CD8-positive, alpha-beta memory T cell (primary cell): ENCODE data around the gene ARSA. TPM values are rescaled to one million over a fixed set of nuclear protein-coding genes. Genes with fewer than 3 reads are reported as not detected.
"Not testable (repeated sequence)": the region's sequence is repeated elsewhere in the genome, so short reads cannot be mapped to it uniquely, and the experiment has no call there.

Experiments used
- CTCF ChIA-PET: fragments of 350-600 bp; sonication (Branson Sonifier 250); formaldehyde crosslinking; loops from one replicate; lab custom pipeline; 2021; ENCODE audit warnings: antibody characterized with exemption; lab: Charles Lee
- POLR2A ChIA-PET: fragments of 350-600 bp; sonication (Branson Sonifier 250); formaldehyde crosslinking; loops from one replicate; lab custom pipeline; 2021; ENCODE audit warnings: antibody characterized with exemption; lab: Charles Lee
- DNase-seq, 5 donors: peaks; one replicate each; pipeline versions ENCODE4 v3.0.0 to v3.0.0-alpha.2; 2020 to 2022; ENCODE audit warnings: mixed read lengths in 1 of 5
- H3K27ac ChIP-seq: one replicate; pipeline ENCODE4 v1.7.0; 2013; ENCODE audit warnings: low read depth, mild to moderate bottlenecking, low read length, moderate library complexity
- H3K27me3 ChIP-seq: 2 replicates; pipeline ENCODE4 v1.7.0; 2013; ENCODE audit warnings: low read length, mild to moderate bottlenecking; ENCODE audit not compliant: insufficient read depth, poor library complexity, severe bottlenecking
- H3K36me3 ChIP-seq: 2 replicates; pipeline ENCODE4 v1.7.0; 2013; ENCODE audit warnings: mild to moderate bottlenecking, low read length, moderate library complexity; ENCODE audit not compliant: insufficient read depth
- H3K4me1 ChIP-seq: 2 replicates; pipeline ENCODE4 v1.7.0; 2013; ENCODE audit warnings: mild to moderate bottlenecking, low read length, moderate library complexity; ENCODE audit not compliant: insufficient read depth
- H3K4me3 ChIP-seq: 2 replicates; pipeline ENCODE4 v1.7.0; 2013; ENCODE audit warnings: mild to moderate bottlenecking, low read length
- H3K9me3 ChIP-seq: 2 replicates; pipeline ENCODE4 v1.7.0; 2013; ENCODE audit warnings: mild to moderate bottlenecking, low read length
- H3K27ac Mint-ChIP-seq, 8 donors: one replicate each; pipeline ENCODE4 v1.8.0; 2020 to 2021; ENCODE audit warnings: mixed read lengths in 8 of 8, mild to moderate bottlenecking in 6 of 8, inconsistent platforms in 3 of 8, moderate library complexity in 3 of 8
- H3K27me3 Mint-ChIP-seq, 2 donors: one replicate each; pipeline ENCODE4 v1.8.0; 2020 to 2021; ENCODE audit warnings: mixed read lengths in 2 of 2, mild to moderate bottlenecking in 1 of 2, moderate library complexity in 1 of 2
- H3K36me3 Mint-ChIP-seq, 3 donors: one replicate each; pipeline ENCODE4 v1.8.0; 2020 to 2021; ENCODE audit warnings: mixed read lengths in 3 of 3, inconsistent platforms in 1 of 3, mild to moderate bottlenecking in 1 of 3
- H3K4me1 Mint-ChIP-seq, 3 donors: one replicate each; pipeline ENCODE4 v1.8.0; 2020 to 2021; ENCODE audit warnings: mixed read lengths in 3 of 3, inconsistent platforms in 1 of 3, mild to moderate bottlenecking in 1 of 3
- H3K4me3 Mint-ChIP-seq, 7 donors: one replicate each; pipeline ENCODE4 v1.8.0; 2020 to 2021; ENCODE audit warnings: mixed read lengths in 7 of 7, mild to moderate bottlenecking in 6 of 7, moderate library complexity in 4 of 7, inconsistent platforms in 2 of 7
- H3K9me3 Mint-ChIP-seq, 5 donors: one replicate each; pipeline ENCODE4 v1.8.0; 2020 to 2022; ENCODE audit warnings: mixed read lengths in 5 of 5, mild to moderate bottlenecking in 3 of 5, moderate library complexity in 2 of 5, inconsistent platforms in 1 of 5
- polyA plus RNA-seq: library from polyadenylated mRNA; unstranded; fragments of 300-500 nt; fragmentation: Illumina TruSeq; gene quantifications from one replicate; pipeline ENCODE4 v1.2.3, GENCODE V29; 2021
- total RNA-seq, 2 experiments: library from RNA; stranded (reverse); gene quantifications; one replicate each; pipeline ENCODE4 v1.2.3, GENCODE V29; 2021

Gene ARSA
- total and polyA plus RNA-seq, 3 experiments from 2014 or later: 10.6 to 25.3 (median 23.6) TPM

DNA sequence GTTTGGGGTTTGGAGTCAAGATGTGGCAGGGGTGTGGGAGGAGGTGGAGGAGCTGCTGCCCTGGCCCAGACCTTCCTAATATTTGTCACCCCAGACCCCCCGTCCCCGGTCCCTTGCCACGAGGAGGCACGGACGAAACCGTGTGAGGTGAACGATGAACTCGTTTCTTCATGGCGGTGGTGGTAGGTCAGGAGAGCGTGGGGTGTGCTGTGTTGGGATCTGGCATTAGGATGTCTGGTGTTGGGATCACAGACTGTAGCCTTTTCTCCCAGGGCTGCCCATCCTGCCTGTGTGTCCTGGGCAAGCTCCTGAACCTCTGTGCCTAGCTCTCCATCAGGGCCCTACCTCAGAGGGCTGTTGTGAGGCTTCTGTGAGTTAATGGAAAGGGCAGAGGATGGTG lies 19.0 kb downstream of the ARSA start:
- peaks cover 24 to 39% of the 10 kb centered on the region in 2 donors for H3K27me3 Mint-ChIP-seq
- no peaks in the 10 kb centered on the region for H3K4me1 ChIP-seq
- H3K4me3 Mint-ChIP-seq: no peak overlapping the region

DNA sequence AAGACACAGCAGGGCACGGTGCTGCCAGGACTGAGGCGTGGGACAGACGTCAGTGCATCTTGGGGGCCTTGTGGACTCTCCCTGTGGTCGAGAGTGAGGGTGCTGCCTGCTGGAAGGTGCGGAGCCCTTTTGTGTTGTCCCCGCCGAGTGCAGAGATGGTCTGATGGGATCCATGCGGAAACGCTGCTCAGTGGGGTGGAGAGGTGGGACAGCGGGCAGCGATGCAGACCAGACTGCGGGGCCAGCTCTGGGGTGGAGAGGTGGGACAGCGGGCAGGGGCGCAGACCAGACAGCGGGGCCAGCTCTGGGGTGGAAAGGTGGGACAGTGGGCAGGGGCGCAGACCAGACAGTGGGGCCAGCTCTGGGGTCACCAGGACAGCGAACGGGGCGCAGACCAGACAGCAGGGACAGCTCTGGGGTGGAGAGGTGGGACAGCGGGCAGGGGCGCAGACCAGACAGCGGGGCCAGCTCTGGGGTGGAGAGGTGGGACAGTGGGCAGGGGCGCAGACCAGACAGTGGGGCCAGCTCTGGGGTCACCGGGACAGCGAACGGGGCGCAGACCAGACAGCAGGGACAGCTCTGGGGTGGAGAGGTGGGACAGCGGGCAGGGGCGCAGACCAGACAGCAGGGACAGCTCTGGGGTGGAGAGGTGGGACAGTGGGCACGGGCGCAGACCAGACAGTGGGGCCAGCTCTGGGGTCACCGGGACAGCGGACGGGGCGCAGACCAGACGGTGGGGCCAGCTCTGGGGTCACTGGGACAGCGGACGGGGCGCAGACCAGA lies 19.7 kb downstream of the ARSA start:
- H3K27ac Mint-ChIP-seq, H3K4me3 ChIP-seq, H3K4me1 Mint-ChIP-seq, DNase-seq, H3K9me3 Mint-ChIP-seq, POLR2A ChIA-PET, H3K27me3 ChIP-seq, H3K36me3 Mint-ChIP-seq, H3K36me3 ChIP-seq, H3K4me1 ChIP-seq, H3K4me3 Mint-ChIP-seq, H3K9me3 ChIP-seq, H3K27ac ChIP-seq: not testable (repeated sequence)
- peaks cover 24 to 42% of the 10 kb centered on the region in 2 donors for H3K27me3 Mint-ChIP-seq
- CTCF ChIA-PET: interaction anchor here (1.4 kb wide), 1 partner anchor 53 kb away, joined by 3 read pairs; no protein-coding TSS in a partner anchor

More for the DNA sequence above, 19.0 kb downstream of the ARSA start:
- Histone ChIP-seq H3K27me3 (no peaks in the 10 kb centered on the region), H3K4me3 (no peak overlapping the region), H3K9me3 (no peaks in the 10 kb centered on the region), H3K36me3 (no peaks in the 10 kb centered on the region), H3K27ac (no peak overlapping the region)
- no peak overlapping the region for H3K27ac Mint-ChIP-seq
- H3K4me1 Mint-ChIP-seq: peaks cover 2 to 6% (median 4%) of the 10 kb centered on the region in 3 donors
- DNase-seq: no peak
- CTCF ChIA-PET: interaction anchor here (1.4 kb wide), 1 partner anchor 54 kb away, joined by 3 read pairs; no protein-coding TSS in a partner anchor
- no peaks in the 10 kb centered on the region for H3K9me3 Mint-ChIP-seq
- POLR2A ChIA-PET: no interaction called here
- no peaks in the 10 kb centered on the region for H3K36me3 Mint-ChIP-seq

DNA sequence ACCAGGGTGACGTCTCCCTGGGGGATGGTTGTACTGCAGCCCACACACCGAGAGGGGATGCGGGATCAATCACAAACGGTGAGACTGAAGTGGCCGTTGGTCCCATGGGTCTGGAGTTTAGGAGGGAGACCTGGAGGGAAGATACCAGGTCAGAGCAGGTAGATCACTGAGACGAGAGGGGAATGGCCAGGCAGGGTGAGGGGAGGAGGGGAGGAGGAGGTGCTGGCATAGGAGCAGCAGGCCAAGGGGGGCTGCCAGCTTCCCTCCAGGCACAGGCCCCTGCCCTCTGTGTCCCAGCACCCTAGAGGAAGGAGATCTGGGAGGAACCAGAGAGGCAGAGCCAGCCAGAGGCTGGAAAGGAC lies 20.3 kb downstream of the ARSA start:
- POLR2A ChIA-PET: interaction anchor here (0.8 kb wide), 1 partner anchor 12 kb away, joined by 5 read pairs; no protein-coding TSS in a partner anchor
- no peaks in the 10 kb centered on the region for H3K4me1 ChIP-seq
- CTCF ChIA-PET: no interaction called here
- peaks cover 6% of the 10 kb centered on the region for H3K27me3 ChIP-seq
- no peak overlapping the region for H3K4me3 ChIP-seq
- no peak overlapping the region for H3K4me3 Mint-ChIP-seq
- H3K4me1 Mint-ChIP-seq: peaks cover 5 to 7% (median 6%) of the 10 kb centered on the region in 3 donors
- H3K9me3 ChIP-seq: no peaks in the 10 kb centered on the region
- no peaks in the 10 kb centered on the region for H3K36me3 ChIP-seq
- H3K27ac Mint-ChIP-seq: no peak overlapping the region
- no peak overlapping the region for H3K27ac ChIP-seq
- no peak for DNase-seq
- H3K9me3 Mint-ChIP-seq: no peaks in the 10 kb centered on the region
- peaks cover 29 to 48% of the 10 kb centered on the region in 2 donors for H3K27me3 Mint-ChIP-seq
- H3K36me3 Mint-ChIP-seq: no peaks in the 10 kb centered on the region

DNA sequence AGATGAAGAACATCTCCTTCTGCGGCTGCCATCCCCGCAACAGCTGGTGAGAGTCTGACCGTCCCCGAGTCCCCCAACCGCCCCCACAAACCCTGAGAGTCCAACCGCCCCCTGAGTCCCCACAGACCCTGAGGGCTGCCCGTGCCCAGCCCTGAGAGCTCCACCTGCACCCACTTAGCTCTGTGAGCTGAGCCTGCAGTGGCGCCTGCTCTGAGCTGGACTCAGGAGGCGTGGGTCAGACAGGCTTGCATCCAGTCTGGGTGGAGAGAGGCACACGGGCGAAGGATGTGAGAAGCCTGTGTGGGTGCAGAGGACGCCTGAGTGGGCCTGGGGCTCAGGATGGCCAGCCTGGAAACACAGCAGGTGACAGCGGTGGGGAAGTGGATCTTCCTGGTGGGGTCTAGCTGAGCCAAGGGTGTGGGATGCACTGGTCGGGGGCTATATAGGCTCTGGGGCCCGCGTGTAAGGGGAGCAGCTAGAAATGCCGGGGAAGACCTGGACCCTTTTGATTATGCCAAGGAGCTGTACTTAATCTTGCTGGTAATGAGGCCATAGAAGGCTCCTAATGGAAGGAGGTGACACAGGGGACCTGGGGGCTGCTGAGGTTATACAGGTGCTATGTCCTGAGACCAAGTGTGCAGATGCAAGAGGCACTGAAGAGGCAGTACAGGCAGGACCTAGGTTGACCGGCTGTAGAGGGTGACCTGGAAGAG lies 20.9 kb downstream of the ARSA start:
- H3K36me3 Mint-ChIP-seq: peaks cover 0 to 3% (median 0%) of the 10 kb centered on the region in 3 donors
- Histone ChIP-seq H3K27me3 (peaks cover 11% of the 10 kb centered on the region), H3K4me3 (no peak overlapping the region), H3K36me3 (no peaks in the 10 kb centered on the region), H3K4me1 (no peaks in the 10 kb centered on the region), H3K9me3 (no peaks in the 10 kb centered on the region), H3K27ac (no peak overlapping the region)
- H3K27me3 Mint-ChIP-seq: peaks cover 34 to 49% of the 10 kb centered on the region in 2 donors
- no peak for DNase-seq
- H3K4me3 Mint-ChIP-seq: no peak overlapping the region
- ChIA-PET POLR2A (interaction anchor here (0.8 kb wide), 1 partner anchor 13 kb away, joined by 5 read pairs; no protein-coding TSS in a partner anchor), CTCF (no interaction called here)
- H3K9me3 Mint-ChIP-seq: peaks cover 0 to 3% (median 0%) of the 10 kb centered on the region in 5 donors
- H3K27ac Mint-ChIP-seq: no peak overlapping the region
- peaks cover 2 to 7% (median 7%) of the 10 kb centered on the region in 3 donors for H3K4me1 Mint-ChIP-seq

DNA sequence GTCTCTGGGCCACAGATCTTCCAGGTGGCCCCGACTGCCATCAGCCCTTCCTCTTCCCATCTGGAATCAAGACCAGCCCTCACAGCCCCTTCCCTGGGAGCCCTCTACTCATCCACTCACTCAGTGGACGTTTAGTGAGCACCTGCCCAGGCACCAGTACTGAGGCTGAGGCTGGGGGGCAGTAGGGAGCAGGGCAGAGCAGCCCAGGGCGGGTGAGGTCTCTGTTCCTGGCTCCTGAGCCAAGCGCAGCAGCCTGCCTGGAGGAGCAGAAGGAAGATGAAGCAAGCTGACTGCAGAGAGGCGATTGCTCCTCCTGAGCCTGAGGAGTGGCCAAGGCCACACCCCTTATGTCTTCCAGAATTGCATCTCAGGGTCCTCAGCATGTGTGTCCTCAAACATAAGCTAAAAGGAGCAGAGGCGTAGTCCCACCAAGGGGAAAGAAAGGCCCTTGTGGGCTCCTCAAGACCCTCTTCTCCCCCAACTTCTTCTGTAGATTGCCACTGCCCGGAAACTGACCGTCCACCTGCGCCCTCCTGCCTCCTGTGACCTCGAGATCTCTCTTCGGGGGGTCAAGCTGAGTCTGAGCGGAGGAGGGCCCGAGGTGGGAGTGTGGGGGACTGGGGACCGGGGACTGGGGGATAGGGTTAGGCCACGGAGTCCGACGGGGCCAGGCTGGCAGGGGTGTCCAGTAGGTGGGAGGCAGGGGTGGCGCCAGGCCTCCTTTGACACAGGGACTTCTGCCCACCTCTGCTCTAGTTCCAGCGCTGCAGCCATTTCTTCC lies 21.6 kb downstream of the ARSA start:
- Mint-ChIP-seq H3K27me3 (peaks cover 41 to 56% of the 10 kb centered on the region in 2 donors), H3K9me3 (peaks cover 0 to 4% (median 2%) of the 10 kb centered on the region in 5 donors), H3K4me3 (no peak overlapping the region), H3K4me1 (peaks cover 5 to 14% (median 11%) of the 10 kb centered on the region in 3 donors), H3K36me3 (peaks cover 0 to 8% (median 0%) of the 10 kb centered on the region in 3 donors), H3K27ac (no peak overlapping the region)
- Histone ChIP-seq H3K4me1 (no peaks in the 10 kb centered on the region), H3K36me3 (no peaks in the 10 kb centered on the region), H3K9me3 (no peaks in the 10 kb centered on the region), H3K4me3 (no peak overlapping the region), H3K27ac (no peak overlapping the region), H3K27me3 (peaks cover 17% of the 10 kb centered on the region)
- DNase-seq: no peak
- ChIA-PET POLR2A (no interaction called here), CTCF (no interaction called here)

DNA sequence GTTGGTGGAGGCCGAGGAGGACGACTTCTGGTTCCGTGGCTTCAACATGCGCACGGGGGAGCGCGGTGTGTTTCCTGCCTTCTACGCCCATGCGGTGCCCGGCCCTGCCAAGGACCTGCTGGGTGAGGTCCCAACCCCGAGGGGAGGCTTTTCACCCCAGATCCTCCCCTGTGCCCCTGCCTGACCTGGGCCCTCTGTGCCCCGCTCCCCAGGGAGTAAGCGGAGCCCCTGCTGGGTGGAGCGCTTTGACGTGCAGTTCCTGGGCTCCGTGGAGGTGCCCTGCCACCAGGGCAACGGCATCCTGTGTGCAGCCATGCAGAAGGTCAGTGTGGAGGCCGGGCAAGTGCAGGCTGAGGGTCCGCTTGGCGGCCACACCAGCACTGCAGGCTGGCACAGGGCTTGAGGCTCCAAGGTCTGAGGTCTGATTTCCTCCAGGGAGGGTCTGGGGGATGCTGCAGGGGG lies 22.3 kb downstream of the ARSA start:
- H3K4me3 Mint-ChIP-seq: no peak overlapping the region
- no peaks in the 10 kb centered on the region for H3K36me3 ChIP-seq
- DNase-seq: no peak
- H3K9me3 Mint-ChIP-seq: peaks cover 0 to 4% (median 2%) of the 10 kb centered on the region in 5 donors
- no peaks in the 10 kb centered on the region for H3K9me3 ChIP-seq
- H3K27me3 Mint-ChIP-seq: peaks cover 41 to 53% of the 10 kb centered on the region in 2 donors
- no peak overlapping the region for H3K27ac Mint-ChIP-seq
- CTCF ChIA-PET: interaction anchor here (0.7 kb wide), 1 partner anchor 165 kb away, joined by 3 read pairs; no protein-coding TSS in a partner anchor
- H3K4me3 ChIP-seq: no peak overlapping the region
- H3K4me1 ChIP-seq: no peaks in the 10 kb centered on the region
- POLR2A ChIA-PET: no interaction called here
- H3K4me1 Mint-ChIP-seq: peaks cover 5 to 15% (median 11%) of the 10 kb centered on the region in 3 donors
- H3K36me3 Mint-ChIP-seq: peaks cover 0 to 8% (median 0%) of the 10 kb centered on the region in 3 donors
- H3K27ac ChIP-seq: no peak overlapping the region
- H3K27me3 ChIP-seq: peaks cover 17% of the 10 kb centered on the region

DNA sequence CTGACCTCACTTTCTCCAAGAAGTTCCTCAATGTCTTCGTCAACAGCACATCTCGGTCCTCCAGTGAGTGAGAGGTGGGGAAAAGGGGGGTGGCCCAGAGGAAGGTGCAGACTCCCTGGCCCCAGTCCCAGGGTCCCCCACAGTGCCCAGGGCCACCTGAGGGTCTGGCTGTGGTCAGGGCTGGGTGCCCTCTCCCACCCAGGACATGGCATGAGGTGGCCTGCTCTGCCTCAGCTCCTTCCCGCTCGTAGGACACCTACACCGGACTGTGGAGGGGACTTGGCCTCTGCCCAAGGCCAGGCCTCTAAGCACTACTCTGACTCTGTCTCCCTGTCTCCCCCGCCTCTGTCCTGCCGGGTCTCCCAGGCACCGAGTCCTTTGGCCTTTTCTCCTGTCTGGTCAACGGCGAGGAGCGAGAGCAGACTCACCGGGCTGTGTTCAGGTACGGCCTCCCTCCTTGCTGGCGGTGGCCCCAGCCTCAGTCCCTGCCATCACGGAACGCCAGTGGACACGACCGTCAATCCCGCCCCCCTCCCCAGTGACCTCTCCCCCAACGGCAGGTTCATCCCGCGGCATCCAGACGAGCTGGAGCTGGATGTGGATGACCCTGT lies 22.8 kb downstream of the ARSA start:
- peaks cover 0 to 4% (median 2%) of the 10 kb centered on the region in 5 donors for H3K9me3 Mint-ChIP-seq
- POLR2A ChIA-PET: no interaction called here
- no peak overlapping the region for H3K4me3 Mint-ChIP-seq
- peaks cover 17% of the 10 kb centered on the region for H3K27me3 ChIP-seq
- H3K4me3 ChIP-seq: no peak overlapping the region
- peaks cover 0 to 8% (median 0%) of the 10 kb centered on the region in 3 donors for H3K36me3 Mint-ChIP-seq
- no peak overlapping the region for H3K27ac ChIP-seq
- no peak overlapping the region for H3K27ac Mint-ChIP-seq
- CTCF ChIA-PET: interaction anchor here (0.7 kb wide), 1 partner anchor 165 kb away, joined by 3 read pairs; no protein-coding TSS in a partner anchor
- H3K27me3 Mint-ChIP-seq: peaks cover 38 to 48% of the 10 kb centered on the region in 2 donors
- H3K4me1 ChIP-seq: no peaks in the 10 kb centered on the region
- no peaks in the 10 kb centered on the region for H3K36me3 ChIP-seq
- DNase-seq: no peak
- H3K4me1 Mint-ChIP-seq: peaks cover 5 to 15% (median 11%) of the 10 kb centered on the region in 3 donors
- no peaks in the 10 kb centered on the region for H3K9me3 ChIP-seq
